ENCODE measurements around the gene EPC1.

Gene EPC1

GRCh38 chr10:32337350-32337749 lies 9.6 kb downstream of the EPC1 start:
- Mint-ChIP-seq H3K4me3 (no peak overlapping the region), H3K36me3 (ENCODE audit: low read depth) (peaks cover 29% of the 10 kb centered on the region), H3K9me3 (no peaks in the 10 kb centered on the region), H3K27ac (peak overlapping the region; percentile 11), H3K27me3 (ENCODE audit: low read depth) (no peaks in the 10 kb centered on the region), H3K4me1 (ENCODE audit: low read depth) (peaks cover 78% of the 10 kb centered on the region)
- DNase-seq (ENCODE audit: low spot score), result no peak

- H3K9me3 Mint-ChIP-seq, result no peaks in the 10 kb centered on the region
- H3K36me3 Mint-ChIP-seq (ENCODE audit: low read depth), result peaks cover 32% of the 10 kb centered on the region
- H3K27me3 Mint-ChIP-seq (ENCODE audit: low read depth), result no peaks in the 10 kb centered on the region
- peak; percentile 47 for DNase-seq (ENCODE audit: low spot score)
- H3K27ac Mint-ChIP-seq, result peak overlapping the region; percentile 95
- peak overlapping the region; percentile 78 for H3K4me3 Mint-ChIP-seq
- peaks cover 71% of the 10 kb centered on the region for H3K4me1 Mint-ChIP-seq (ENCODE audit: low read depth)
These were observed 13.1 kb downstream of the EPC1 start for GRCh38 chr10:32333849-32334248.

- H3K27me3 Mint-ChIP-seq (ENCODE audit: low read depth), result no peaks in the 10 kb centered on the region
- H3K9me3 Mint-ChIP-seq, result no peaks in the 10 kb centered on the region
- peaks cover 69% of the 10 kb centered on the region for H3K4me1 Mint-ChIP-seq (ENCODE audit: low read depth)
- DNase-seq (ENCODE audit: low spot score), result peak; percentile 89
- peak overlapping the region; percentile 95 for H3K27ac Mint-ChIP-seq
- peaks cover 26% of the 10 kb centered on the region for H3K36me3 Mint-ChIP-seq (ENCODE audit: low read depth)
- H3K4me3 Mint-ChIP-seq, result peak overlapping the region; percentile 78
These were observed 14.6 kb downstream of the EPC1 start for GRCh38 chr10:32332299-32332750.

- Mint-ChIP-seq H3K27me3 (ENCODE audit: low read depth) (no peaks in the 10 kb centered on the region), H3K36me3 (ENCODE audit: low read depth) (peaks cover 27% of the 10 kb centered on the region), H3K9me3 (no peaks in the 10 kb centered on the region), H3K4me1 (ENCODE audit: low read depth) (peaks cover 73% of the 10 kb centered on the region), H3K27ac (peak overlapping the region; percentile 95), H3K4me3 (no peak overlapping the region)
- DNase-seq (ENCODE audit: low spot score), result no peak
These were observed 15.4 kb downstream of the EPC1 start for GRCh38 chr10:32331606-32332005.

- Mint-ChIP-seq H3K27ac (no peak overlapping the region), H3K9me3 (no peaks in the 10 kb centered on the region), H3K27me3 (ENCODE audit: low read depth) (no peaks in the 10 kb centered on the region), H3K4me1 (ENCODE audit: low read depth) (peaks cover 67% of the 10 kb centered on the region), H3K4me3 (no peak overlapping the region), H3K36me3 (ENCODE audit: low read depth) (peaks cover 19% of the 10 kb centered on the region)
- DNase-seq (ENCODE audit: low spot score), result no peak
These were observed 16.7 kb downstream of the EPC1 start for GRCh38 chr10:32330214-32330613.

GRCh38 chr10:32329061-32329460 lies 17.9 kb downstream of the EPC1 start:
- H3K27ac Mint-ChIP-seq, result no peak overlapping the region
- H3K4me3 Mint-ChIP-seq, result no peak overlapping the region
- no peaks in the 10 kb centered on the region for H3K9me3 Mint-ChIP-seq
- no peaks in the 10 kb centered on the region for H3K27me3 Mint-ChIP-seq (ENCODE audit: low read depth)
- DNase-seq (ENCODE audit: low spot score), result no peak
- peaks cover 18% of the 10 kb centered on the region for H3K36me3 Mint-ChIP-seq (ENCODE audit: low read depth)
- peaks cover 58% of the 10 kb centered on the region for H3K4me1 Mint-ChIP-seq (ENCODE audit: low read depth)

GRCh38 chr10:32328499-32328898 lies 18.5 kb downstream of the EPC1 start:
- Mint-ChIP-seq H3K36me3 (ENCODE audit: low read depth) (peaks cover 18% of the 10 kb centered on the region), H3K27ac (no peak overlapping the region), H3K27me3 (ENCODE audit: low read depth) (no peaks in the 10 kb centered on the region), H3K9me3 (no peaks in the 10 kb centered on the region), H3K4me3 (no peak overlapping the region), H3K4me1 (ENCODE audit: low read depth) (peaks cover 52% of the 10 kb centered on the region)
- no peak for DNase-seq (ENCODE audit: low spot score)

- peaks cover 45% of the 10 kb centered on the region for H3K4me1 Mint-ChIP-seq (ENCODE audit: low read depth)
- H3K4me3 Mint-ChIP-seq, result no peak overlapping the region
- no peak overlapping the region for H3K27ac Mint-ChIP-seq
- no peak for DNase-seq (ENCODE audit: low spot score)
- H3K36me3 Mint-ChIP-seq (ENCODE audit: low read depth), result peaks cover 15% of the 10 kb centered on the region
- H3K9me3 Mint-ChIP-seq, result no peaks in the 10 kb centered on the region
- no peaks in the 10 kb centered on the region for H3K27me3 Mint-ChIP-seq (ENCODE audit: low read depth)
These were observed 19.6 kb downstream of the EPC1 start for GRCh38 chr10:32327364-32327691.

- peaks cover 42% of the 10 kb centered on the region for H3K4me1 Mint-ChIP-seq (ENCODE audit: low read depth)
- peaks cover 17% of the 10 kb centered on the region for H3K36me3 Mint-ChIP-seq (ENCODE audit: low read depth)
- peak overlapping the region; percentile 12 for H3K27ac Mint-ChIP-seq
- no peaks in the 10 kb centered on the region for H3K9me3 Mint-ChIP-seq
- no peak overlapping the region for H3K4me3 Mint-ChIP-seq
- no peak for DNase-seq (ENCODE audit: low spot score)
- no peaks in the 10 kb centered on the region for H3K27me3 Mint-ChIP-seq (ENCODE audit: low read depth)
These were observed 20.1 kb downstream of the EPC1 start for GRCh38 chr10:32326680-32327363.

- Mint-ChIP-seq H3K4me1 (ENCODE audit: low read depth) (peaks cover 42% of the 10 kb centered on the region), H3K9me3 (no peaks in the 10 kb centered on the region), H3K27me3 (ENCODE audit: low read depth) (no peaks in the 10 kb centered on the region), H3K27ac (no peak overlapping the region), H3K36me3 (ENCODE audit: low read depth) (peaks cover 24% of the 10 kb centered on the region), H3K4me3 (no peak overlapping the region)
- no peak for DNase-seq (ENCODE audit: low spot score)
These were observed 20.8 kb downstream of the EPC1 start for GRCh38 chr10:32326119-32326518.

GRCh38 chr10:32323051-32323450 lies 23.9 kb downstream of the EPC1 start:
- H3K4me3 Mint-ChIP-seq, result no peak overlapping the region
- no peaks in the 10 kb centered on the region for H3K9me3 Mint-ChIP-seq
- DNase-seq (ENCODE audit: low spot score), result no peak
- no peaks in the 10 kb centered on the region for H3K27me3 Mint-ChIP-seq (ENCODE audit: low read depth)
- H3K4me1 Mint-ChIP-seq (ENCODE audit: low read depth), result peaks cover 39% of the 10 kb centered on the region
- no peak overlapping the region for H3K27ac Mint-ChIP-seq
- H3K36me3 Mint-ChIP-seq (ENCODE audit: low read depth), result peaks cover 29% of the 10 kb centered on the region

GRCh38 chr10:32321016-32321631 lies 25.8 kb downstream of the EPC1 start:
- no peaks in the 10 kb centered on the region for H3K27me3 Mint-ChIP-seq (ENCODE audit: low read depth)
- H3K9me3 Mint-ChIP-seq, result no peaks in the 10 kb centered on the region
- H3K27ac Mint-ChIP-seq, result no peak overlapping the region
- H3K4me3 Mint-ChIP-seq, result no peak overlapping the region
- peaks cover 26% of the 10 kb centered on the region for H3K36me3 Mint-ChIP-seq (ENCODE audit: low read depth)
- DNase-seq (ENCODE audit: low spot score), result no peak
- peaks cover 38% of the 10 kb centered on the region for H3K4me1 Mint-ChIP-seq (ENCODE audit: low read depth)

- H3K4me1 Mint-ChIP-seq (ENCODE audit: low read depth), result peaks cover 48% of the 10 kb centered on the region
- H3K27ac Mint-ChIP-seq, result peak overlapping the region; percentile 69
- peaks cover 31% of the 10 kb centered on the region for H3K36me3 Mint-ChIP-seq (ENCODE audit: low read depth)
- H3K27me3 Mint-ChIP-seq (ENCODE audit: low read depth), result no peaks in the 10 kb centered on the region
- H3K4me3 Mint-ChIP-seq, result peak overlapping the region; percentile 22
- DNase-seq (ENCODE audit: low spot score), result peak; percentile 40
- H3K9me3 Mint-ChIP-seq, result no peaks in the 10 kb centered on the region
These were observed 28.5 kb downstream of the EPC1 start for GRCh38 chr10:32318476-32318896.

- H3K27me3 Mint-ChIP-seq (ENCODE audit: low read depth), result no peaks in the 10 kb centered on the region
- H3K4me3 Mint-ChIP-seq, result peak overlapping the region; percentile 22
- no peak for DNase-seq (ENCODE audit: low spot score)
- peak overlapping the region; percentile 69 for H3K27ac Mint-ChIP-seq
- peaks cover 48% of the 10 kb centered on the region for H3K4me1 Mint-ChIP-seq (ENCODE audit: low read depth)
- H3K36me3 Mint-ChIP-seq (ENCODE audit: low read depth), result peaks cover 31% of the 10 kb centered on the region
- no peaks in the 10 kb centered on the region for H3K9me3 Mint-ChIP-seq
These were observed 29.1 kb downstream of the EPC1 start for GRCh38 chr10:32317795-32318357.
